Inferior parietal cortex (tissue), 1 donor: ENCODE results near the gene COL24A1.
"Not testable (repeated sequence)": the region's sequence is repeated elsewhere in the genome, so short reads cannot be mapped to it uniquely, and the experiment has no call there.

Source experiments
- DNase-seq: peaks from one replicate; pipeline ENCODE4 v3.0.0-alpha.2; 2016; ENCODE audit errors: extremely low spot score

The COL24A1 gene

DNA sequence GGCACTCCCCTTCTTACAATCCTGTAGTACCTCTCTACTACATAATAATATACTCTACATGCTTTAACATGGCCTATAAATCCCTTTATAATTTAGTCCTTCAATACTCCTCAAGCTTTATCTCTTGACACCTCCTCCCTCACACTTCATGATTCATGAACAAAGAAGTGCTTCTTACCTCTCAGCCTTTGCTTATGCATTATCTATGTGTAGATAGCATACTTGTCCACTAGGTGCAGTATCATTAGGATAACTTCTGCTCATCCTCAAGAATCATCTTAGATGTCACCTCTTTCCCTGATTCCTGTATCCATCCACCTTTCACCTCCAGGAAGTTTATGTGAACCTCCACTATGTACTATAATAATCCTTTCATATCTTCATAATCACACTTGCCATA lies 74.4 kb downstream of the COL24A1 start:
- DNase-seq, result no peak

DNA sequence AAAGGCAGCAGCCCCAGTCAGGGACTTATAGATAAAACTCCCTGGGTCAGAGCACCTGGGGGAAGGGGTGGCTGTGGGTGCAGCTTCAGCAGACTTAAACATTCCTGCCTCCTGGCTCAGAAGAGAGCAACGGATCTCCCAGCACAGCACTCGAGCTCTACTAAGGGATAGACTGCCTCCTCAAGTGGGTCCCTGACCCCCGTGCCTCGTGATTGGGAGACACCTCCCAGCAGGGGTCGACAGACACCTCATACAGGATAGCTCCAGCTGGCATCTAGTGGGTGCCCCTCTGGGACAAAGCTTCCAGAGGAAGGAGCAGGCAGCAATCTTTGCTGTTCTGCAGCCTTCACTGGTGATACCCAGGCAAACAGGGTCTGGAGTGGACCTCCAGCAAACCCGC lies 84.1 kb downstream of the COL24A1 start:
- not testable (repeated sequence) for DNase-seq

DNA sequence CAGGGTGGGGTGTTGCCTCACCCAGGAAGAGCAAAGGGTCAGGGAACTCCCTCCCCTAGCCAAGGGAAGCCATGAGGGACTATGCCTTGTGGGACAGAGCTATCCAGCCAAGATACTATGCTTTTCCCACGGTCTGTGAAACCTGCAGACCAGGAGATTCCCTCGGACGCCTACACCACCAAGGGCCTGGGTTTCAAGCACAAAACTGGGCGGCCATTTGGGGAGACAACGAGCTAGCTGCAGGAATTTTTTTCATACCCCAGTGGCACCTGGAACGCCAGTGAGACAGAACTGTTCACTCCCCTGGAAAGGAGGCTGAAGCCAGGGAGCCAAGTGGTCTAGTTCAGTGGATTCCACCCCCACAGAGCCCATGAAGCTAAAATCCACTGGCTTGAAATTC lies 84.7 kb downstream of the COL24A1 start:
- DNase-seq, result not testable (repeated sequence)

DNA sequence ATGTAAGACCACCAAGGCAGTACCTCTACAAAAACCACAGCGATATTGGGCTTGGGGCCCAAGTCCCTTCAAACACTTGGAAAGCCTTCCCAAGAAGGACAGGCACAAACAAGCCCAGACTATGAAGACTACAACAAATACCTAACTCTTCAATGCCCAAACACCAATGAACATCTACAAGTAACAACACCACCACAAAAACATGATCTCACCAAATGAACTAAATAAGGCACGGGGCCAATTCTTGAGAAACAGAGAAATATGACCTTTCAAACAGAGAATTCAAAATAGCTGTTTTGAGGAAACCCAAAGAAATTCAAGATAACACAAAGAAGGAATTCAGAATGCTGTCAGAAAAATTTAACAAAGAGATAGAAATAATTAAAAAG lies 86.8 kb downstream of the COL24A1 start:
- DNase-seq, result no peak

DNA sequence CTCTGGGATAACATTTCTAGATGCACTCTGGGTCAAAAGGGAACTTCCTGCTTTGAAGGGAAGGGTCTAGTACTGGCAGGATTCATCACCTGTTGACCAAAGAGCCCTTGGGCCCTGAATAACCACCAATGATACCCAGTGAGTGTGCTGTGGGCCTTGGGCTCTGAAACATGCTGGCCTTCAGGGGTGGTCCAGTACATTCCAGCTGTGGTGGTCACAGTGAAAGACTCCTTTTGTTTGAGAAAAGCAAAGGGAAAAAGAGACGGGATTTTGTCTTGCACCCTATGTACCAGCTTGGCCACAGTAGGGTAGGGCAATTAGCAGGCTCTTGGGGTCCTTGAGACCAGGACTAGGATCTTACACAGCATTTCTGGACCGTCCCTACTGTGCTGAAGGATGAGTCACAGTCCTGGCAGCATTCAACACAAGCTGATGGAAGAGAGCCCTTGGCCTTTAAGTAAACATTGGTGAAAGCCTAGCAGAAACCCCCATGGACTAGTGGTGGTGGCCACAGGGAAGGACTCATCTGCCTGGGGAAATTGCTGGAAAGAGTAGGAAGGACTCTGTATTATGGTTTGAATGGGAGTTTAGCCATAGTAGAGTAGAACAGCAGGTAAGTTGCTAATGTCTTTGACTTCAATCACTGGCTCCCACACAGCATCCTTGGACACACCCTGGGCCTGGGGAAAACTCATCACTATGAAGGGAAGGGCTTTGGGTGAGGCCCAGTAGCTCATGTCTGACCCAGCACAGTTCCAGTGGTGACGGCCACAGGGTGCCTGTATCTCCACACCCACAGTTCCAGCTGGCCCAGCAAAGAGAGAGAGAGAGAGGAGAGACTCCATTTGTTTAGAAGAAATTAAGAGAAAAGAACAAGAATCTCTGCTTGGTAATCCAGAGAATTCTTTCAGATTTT lies 87.5 kb downstream of the COL24A1 start:
- DNase-seq, result no peak

DNA sequence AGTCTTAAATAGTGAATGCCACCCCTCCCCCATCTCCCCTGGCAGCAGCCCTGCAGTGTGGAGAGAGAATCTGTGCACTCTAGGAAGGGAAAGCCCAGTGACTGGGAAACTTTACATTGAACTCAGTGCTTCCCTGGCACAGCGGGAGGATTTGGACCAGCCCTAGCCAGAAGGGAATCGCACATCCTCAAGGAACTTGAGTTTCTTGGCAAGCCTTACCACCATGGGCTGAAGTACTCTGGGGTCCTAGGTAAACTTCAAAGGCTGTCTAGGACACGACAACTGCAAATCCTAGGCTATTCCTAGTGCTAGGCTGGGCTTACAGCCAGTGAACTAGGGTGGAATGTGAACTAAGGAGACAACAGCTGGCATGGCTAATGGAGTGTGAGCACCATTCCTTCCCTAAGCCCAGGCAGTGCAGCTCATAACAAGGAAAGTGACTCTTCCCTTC lies 88.3 kb downstream of the COL24A1 start:
- no peak for DNase-seq

DNA sequence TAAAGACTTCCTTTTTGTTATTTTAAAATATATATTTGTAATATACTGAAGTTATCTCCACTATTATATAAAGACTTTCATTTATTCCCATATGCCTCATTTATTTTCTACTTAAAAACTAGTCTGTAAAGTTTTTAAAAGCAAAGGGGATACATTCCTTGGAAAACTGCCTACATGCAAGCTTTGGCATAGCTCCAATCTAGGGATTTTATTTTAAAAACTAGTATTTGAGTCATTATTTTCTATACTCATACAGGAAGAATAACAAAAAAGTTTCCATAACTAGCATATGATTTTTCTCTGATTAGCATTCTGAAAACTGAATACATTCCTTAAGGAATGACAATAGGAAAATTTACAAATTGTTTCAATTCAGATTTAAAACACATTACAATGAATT lies 88.9 kb downstream of the COL24A1 start:
- DNase-seq, result no peak

DNA sequence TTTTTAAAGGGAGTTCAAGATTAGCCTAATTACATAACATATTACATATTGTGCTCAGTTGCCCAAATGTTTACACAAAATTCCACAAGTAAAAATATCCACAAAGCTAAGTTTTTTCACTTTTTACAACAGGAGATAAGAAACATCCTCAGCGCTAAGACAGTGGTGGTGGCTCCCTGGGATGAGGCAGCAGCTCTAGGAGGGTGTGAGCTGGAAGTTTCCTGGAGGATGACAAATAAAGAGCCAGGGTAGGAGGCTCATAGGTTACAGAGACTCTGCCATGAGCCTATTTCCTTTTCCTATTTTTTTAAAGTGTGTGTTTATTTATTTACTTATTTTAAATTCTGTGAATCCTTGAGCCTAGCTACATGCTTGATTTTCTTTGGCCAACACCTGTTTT lies 91.7 kb downstream of the COL24A1 start:
- no peak for DNase-seq

DNA sequence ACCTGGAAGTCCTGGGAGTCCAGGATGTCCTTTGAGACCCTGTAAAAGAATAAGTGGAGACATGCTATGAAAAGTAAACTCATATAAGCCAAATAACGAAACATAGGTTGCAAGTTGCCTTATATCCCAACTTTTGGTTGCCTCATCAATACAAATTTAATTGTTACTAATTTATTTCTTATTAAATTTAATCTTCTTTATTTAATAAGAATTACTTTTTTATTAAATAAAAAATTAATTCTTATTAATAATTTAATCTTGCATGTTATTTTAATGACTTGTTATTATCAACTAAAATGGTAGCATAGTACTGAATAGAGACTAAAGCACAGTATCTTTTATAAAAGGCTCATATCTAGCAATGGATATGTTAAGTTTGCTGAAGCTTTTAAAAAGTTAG lies 92.9 kb downstream of the COL24A1 start:
- DNase-seq, result no peak

DNA sequence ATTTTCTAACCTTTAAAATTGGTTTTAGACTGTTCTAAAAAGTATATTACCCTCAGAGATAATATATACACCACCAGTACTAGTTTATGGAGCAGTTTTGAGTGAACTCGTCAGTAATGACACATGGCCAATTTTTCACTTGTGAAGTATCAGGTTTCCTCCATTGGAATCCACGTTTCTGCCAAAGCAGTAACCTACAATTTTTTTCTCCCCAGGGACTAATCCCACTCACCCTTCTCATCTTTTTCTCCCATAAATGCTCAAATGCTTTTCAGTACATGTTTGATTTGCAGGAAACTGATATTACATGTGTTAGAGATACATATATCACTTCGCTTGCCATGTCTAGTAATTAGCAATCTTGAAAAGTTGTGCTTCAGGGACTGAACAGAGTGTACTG lies 94.1 kb downstream of the COL24A1 start:
- no peak for DNase-seq

DNA sequence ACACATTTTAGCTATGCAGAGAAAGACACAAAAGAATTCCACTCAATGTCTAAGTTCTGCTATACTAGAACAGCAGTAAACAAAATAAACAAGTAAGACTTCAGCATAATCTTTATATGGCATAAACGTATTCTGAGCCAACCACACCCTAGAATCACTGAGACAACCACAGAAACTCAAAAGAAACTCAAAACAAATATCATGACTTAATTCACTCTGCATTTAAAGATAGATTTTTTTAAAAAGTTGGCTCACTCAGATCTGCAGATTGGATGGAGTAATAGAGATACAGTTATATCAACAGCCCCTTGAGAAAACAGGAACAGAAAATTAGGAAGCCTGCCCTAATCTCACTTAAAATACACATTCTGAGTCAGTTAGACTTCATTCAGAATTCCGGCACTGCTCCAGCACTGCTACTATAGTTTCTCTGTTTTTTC lies 95.0 kb downstream of the COL24A1 start:
- no peak for DNase-seq

DNA sequence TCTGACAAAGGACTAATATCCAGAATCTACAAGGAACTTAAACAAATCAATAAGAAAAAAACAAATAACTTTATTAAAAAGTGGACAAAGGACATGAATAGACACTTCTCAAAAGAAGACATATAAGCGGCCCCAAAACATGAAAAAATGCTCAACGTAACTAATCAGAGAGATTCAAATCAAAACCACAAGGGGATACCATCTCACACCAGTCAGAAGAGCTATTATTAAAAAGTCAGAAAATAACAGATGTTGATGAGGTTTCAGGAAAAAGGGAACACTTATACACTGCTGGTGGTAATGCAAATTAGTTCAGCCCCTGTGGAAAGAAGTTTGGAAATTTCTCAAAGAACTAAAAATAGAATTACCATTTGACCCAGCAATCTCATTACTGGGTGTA lies 102.2 kb downstream of the COL24A1 start:
- no peak for DNase-seq

DNA sequence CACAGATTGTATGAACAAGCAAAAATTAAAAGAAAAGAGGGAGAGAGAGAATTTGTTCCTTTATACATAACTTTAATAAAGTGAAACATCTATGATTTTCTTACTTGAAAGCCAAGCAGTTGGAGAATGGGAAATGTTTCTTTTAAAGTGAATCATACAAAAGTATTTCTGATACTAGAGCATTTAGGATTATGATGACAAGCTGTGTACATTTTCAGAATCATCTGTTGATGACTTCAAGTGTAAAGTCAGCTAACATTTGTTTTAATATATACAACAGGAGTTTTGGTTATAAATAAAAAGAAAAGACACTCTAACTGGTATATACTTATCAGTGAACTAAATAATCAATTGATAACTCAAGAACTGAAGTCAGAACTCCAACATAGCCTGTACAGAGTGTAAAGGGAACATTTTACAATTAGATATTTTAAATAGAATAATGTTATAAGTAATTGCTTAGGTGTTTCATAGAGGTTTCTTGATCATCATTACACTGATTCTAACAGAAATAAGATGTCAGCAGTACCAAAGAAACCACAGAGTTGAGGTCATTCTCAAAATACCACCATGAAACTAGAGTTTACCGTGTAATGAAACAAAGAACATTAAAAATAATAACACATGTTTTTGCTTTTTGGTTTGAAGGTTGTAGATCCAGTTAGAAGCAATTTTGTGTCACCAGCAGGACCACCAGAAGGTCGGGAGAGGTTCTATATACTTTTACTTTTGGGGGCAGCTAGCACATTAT lies 103.4 kb downstream of the COL24A1 start:
- no peak for DNase-seq

DNA sequence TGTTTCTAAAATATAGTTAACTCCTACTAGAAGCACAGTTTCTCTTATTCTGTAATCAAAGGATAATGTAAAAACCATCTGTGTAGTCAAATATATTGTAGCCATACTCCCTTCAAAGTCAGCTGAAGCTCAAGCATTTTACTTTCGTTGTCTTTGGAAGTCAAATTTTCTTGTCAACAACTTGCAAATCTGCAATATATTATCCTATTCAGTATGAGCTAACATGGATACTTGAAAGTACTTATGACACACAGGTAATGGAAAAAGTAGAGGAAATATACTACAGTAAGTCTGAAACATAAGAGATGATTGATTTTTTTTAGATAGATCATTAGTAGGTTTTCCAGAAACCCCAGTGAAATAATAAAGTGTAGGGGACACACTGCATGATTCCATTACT lies 121.5 kb downstream of the COL24A1 start:
- no peak for DNase-seq

DNA sequence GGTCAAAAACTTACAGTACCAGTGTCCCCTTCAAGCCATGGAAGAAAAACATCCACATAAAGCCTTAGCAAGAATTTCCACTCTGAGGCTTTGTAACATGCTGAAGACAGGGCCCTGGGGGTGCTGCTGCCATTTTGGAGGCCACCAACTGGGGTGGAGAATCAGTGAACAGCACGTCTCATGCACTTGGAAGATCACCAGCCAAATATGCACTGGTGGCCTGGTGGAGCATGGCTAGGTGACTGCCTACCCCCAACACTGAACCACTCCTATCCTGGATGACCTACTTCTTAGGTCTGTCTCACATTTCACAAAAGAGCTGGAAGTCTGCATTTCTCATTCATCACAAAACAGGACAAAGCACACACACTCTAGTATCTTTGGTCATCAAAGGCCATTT lies 126.4 kb downstream of the COL24A1 start:
- no peak for DNase-seq

DNA sequence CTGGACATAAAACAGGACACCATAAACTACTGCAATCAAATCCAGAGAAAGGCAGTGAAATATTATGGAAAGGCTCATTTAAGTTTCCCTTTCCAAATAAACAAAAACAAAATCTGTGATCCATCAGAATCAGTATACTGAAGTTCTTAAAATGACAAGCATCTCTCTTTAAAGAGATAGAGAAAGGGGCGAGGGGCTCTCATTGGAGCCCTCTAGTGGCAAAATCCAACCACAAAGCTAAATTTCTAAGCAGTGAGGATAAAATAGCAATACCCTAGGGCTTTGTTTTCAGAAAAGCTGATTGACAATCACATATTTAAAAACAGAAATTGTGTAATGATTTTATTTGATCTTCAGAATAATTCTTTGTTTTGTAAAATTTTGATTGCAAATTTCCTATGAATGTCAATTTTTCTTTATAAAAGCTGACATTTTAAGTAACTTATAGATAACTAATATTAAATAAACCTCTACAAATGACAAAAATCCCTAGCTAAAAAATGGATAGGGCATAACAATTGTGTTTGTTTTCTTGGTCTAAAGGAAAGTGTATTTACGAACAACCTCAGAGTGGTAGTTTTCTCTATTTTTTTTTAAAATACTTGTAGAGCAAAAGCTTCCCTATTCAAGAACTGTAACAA lies 138.2 kb downstream of the COL24A1 start:
- peak; percentile 68 for DNase-seq

DNA sequence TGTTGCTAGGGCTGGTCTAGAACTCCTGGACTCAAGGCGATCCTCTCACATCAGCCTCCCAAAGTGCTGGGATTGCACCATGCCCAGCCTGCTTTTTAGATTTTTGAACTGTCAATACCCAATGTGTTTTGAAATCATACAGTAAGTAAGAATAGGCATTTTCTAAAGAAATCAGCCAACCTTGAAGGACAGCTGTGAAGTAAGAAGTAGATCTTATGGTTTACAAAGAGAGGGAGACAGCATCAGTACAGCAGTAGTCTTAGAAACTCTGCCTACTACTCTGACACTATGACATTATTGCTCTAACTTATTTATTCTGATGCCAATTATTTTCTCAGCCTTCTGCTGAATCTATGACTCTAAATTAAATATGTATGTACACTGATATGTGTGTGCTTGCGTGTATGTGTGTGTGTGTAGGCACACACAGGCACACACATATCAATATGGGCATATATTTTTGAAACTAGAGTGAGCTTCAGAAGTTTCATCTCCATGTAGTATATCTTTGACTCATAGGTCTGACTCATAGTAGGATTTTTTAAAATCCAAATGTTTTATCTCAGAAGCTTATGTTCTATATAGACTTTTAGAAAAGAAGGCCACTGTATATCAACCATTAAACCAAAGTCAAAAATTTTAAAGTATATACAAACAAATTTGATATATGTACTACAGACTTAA lies 140.4 kb downstream of the COL24A1 start:
- DNase-seq, result no peak

DNA sequence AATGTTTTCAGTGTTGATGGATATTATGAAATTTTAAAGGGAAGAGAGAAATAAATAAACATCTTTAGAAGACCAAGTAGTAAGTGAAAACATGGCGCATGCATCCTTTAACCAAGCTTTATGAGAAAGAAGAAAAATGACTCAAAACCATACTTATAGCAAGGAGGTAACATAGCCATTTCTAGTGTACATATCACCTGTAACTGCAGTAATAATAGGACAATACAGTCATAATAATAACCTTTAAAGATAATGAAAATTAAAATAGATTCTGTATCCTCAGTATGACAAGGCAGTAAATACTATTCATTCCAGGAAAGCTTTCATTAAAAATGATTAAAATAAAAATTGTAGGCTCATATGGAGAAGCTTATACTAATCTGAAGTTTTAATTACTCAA lies 141.2 kb downstream of the COL24A1 start:
- no peak for DNase-seq

DNA sequence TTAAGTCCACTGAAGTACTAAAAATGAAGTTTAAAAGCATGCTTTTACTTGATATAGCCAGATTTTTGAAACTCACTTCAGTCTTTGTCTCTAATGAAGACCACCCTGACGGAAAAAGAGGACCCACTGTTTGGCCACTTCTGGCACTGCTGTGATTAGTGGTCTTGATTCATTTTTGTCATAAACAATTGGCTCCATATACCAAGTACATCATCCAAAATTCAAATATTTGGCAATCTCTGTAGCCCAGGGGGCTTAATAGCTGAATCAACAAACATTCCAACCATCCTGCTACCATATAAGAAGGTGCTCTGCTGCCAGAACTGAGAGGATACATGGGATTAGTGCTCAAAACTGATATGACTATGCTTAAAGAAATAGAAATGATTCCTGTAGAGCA lies 156.0 kb downstream of the COL24A1 start:
- no peak for DNase-seq

DNA sequence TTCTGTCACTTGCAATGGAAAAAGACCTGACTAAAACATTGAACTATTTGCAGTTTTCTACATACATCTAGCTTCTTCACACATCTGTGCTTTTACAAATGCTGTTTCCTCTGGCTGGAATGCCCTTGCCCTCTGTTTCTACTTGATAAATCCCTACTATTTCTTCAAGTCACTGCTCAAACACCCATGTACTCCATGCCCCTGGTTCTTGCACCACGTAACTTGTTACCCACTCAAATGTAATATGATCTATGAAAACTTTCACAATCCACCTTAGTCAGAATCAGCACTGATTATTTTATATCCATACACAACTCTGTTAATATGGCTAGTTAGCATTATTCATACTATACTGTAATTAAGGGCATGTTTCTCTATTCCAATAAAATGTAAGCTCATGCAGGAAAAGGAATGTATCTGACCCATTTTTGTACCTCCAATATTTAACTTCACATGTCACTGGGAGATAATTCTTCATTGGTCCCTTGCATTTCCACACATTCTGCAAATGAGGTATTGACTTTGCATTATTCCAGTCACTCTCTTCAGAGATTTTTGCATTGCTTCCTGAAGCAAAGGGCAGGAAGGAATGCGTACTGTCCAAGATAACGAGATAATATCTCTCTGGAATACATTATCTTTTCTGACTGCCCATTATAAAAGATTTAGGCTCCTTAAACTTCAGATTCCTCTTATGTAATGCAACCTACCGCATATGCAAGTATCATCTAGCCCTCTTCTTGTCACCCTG lies 158.3 kb downstream of the COL24A1 start:
- no peak for DNase-seq

DNA sequence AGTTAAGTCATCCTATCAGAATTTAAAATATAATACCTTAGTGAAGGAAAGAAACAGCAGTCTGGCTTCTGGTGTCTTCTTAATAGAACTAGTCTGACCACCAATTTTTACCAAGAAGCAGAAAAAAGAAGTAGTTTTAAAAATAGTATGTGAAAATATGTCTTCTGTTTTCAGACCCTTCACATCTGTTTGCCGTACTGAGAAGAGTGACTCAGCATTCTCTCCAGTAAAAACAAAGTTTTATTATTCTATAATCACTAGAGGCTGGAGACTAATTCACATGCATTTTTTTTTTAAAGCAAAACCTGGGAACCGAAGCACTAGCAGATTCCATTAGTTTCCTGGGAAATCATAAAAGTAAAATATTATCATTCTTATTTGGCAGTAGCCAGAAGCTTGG lies 163.8 kb downstream of the COL24A1 start:
- DNase-seq, result no peak
